ENCODE measurements around the gene ABHD17A. TPM values are rescaled to one million over a fixed set of nuclear protein-coding genes. Genes with fewer than 3 reads are reported as not detected.
A peak's percentile ranks its signal among the peaks of the same experiment; 100 is the strongest.
"Not testable (repeated sequence)": the region's sequence is repeated elsewhere in the genome, so short reads cannot be mapped to it uniquely, and the experiment has no call there.

ABHD17A gene
- total RNA-seq (2022) (38.9 and 39.5 TPM in 2 replicates), Bru-seq, nascent RNA (percentile 46 among the genes with signal in this experiment), BruChase-seq, experiment 1, labeled RNA remaining after a 6-hour chase (percentile 63 among the genes with signal in this experiment), BruChase-seq, experiment 2, labeled RNA remaining after a 2-hour chase (percentile 58 among the genes with signal in this experiment)
- long read RNA-seq, transcript ABHD17A-202 (5 exons, 1,757 nt) = major isoform, 106 of 123 reads
- long read RNA-seq, partial matches to known transcripts = 7 of 123 reads
- long read RNA-seq, other reads (novel, unspliced or antisense) = 10 of 123 reads

GRCh38 chr19:1885398-1886119 is at the start of gene ABHD17A:
TSS of gene ABHD17A (minus strand) at chr19:1885496. CDS start at chr19:1881566, 3,930 bp downstream.
- H3K36me3 Mint-ChIP-seq (ENCODE audit: insufficient read depth, unreplicated experiment); BruUV-seq (replicated peaks); H3K27me3 Mint-ChIP-seq (ENCODE audit: insufficient read depth, unreplicated experiment); H3K9me3 Mint-ChIP-seq (ENCODE audit: unreplicated experiment): not testable (repeated sequence)
- peak; percentile 94 for DNase-seq (ENCODE audit: unreplicated experiment)
- CTCF ChIA-PET = interaction anchor here (0.6 to 1.2 kb wide), 5 partner anchors 12 to 134 kb away, joined by 3 to 5 read pairs (median 4); no protein-coding TSS in a partner anchor
- peak within 1 kb of the TSS; percentile 87 for H3K27ac Mint-ChIP-seq (ENCODE audit: low read depth, unreplicated experiment)
- intact Hi-C loops (cut with micrococcal nuclease) = loop anchor here (1.0 kb wide), 1 partner anchor 21 kb away; no protein-coding TSS in a partner anchor
- H3K4me3 Mint-ChIP-seq (ENCODE audit: unreplicated experiment) = peak within 1 kb of the TSS; percentile 85
- POLR2A ChIA-PET = interaction anchor here (0.7 to 3.0 kb wide), 11 partner anchors 9 to 901 kb away, joined by 3 to 35 read pairs (median 3); no protein-coding TSS in a partner anchor
- peaks cover 22% of the 10 kb centered on the region for H3K4me1 Mint-ChIP-seq (ENCODE audit: insufficient read depth, unreplicated experiment)

DNA sequence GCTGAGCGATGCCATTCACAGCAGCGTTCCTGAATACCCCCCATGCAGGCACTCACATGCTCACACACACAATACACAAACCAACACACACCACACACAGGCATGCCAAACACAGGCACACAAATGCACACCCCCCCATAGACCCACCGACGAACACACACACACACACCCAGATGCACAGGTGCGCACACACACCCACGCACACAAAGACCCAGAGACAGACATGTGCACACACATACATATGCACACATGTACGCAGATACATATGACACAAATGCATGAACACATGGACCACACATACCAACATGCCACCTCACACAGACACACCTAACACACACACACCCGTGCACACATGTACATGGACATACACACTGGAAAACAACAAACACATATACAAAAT is 48.6 kb upstream of the ABHD17A start:
- H3K9me3 Mint-ChIP-seq (ENCODE audit: unreplicated experiment) = no peaks in the 10 kb centered on the region
- intact Hi-C loops (cut with micrococcal nuclease) = no loop called here
- no TSS peak for BruUV-seq (replicated peaks)
- no peak overlapping the region for H3K27ac Mint-ChIP-seq (ENCODE audit: low read depth, unreplicated experiment)
- peaks cover 11% of the 10 kb centered on the region for H3K36me3 Mint-ChIP-seq (ENCODE audit: insufficient read depth, unreplicated experiment)
- DNase-seq (ENCODE audit: unreplicated experiment) = no peak
- H3K4me1 Mint-ChIP-seq (ENCODE audit: insufficient read depth, unreplicated experiment) = peaks cover 8% of the 10 kb centered on the region
- no peaks in the 10 kb centered on the region for H3K27me3 Mint-ChIP-seq (ENCODE audit: insufficient read depth, unreplicated experiment)
- TF ChIP-seq, protein P1, sequence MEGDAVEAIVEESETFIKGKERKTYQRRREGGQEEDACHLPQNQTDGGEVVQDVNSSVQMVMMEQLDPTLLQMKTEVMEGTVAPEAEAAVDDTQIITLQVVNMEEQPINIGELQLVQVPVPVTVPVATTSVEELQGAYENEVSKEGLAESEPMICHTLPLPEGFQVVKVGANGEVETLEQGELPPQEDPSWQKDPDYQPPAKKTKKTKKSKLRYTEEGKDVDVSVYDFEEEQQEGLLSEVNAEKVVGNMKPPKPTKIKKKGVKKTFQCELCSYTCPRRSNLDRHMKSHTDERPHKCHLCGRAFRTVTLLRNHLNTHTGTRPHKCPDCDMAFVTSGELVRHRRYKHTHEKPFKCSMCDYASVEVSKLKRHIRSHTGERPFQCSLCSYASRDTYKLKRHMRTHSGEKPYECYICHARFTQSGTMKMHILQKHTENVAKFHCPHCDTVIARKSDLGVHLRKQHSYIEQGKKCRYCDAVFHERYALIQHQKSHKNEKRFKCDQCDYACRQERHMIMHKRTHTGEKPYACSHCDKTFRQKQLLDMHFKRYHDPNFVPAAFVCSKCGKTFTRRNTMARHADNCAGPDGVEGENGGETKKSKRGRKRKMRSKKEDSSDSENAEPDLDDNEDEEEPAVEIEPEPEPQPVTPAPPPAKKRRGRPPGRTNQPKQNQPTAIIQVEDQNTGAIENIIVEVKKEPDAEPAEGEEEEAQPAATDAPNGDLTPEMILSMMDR (IDR thresholded peaks at IDR 0.05; ENCODE audit: unreplicated experiment) = no peak
- H3K4me3 Mint-ChIP-seq (ENCODE audit: unreplicated experiment) = no peak overlapping the region
- ChIA-PET CTCF (no interaction called here), POLR2A (no interaction called here)

GRCh38 chr19:1933244-1933643 is 47.9 kb upstream of the ABHD17A start:
- ChIA-PET CTCF (interaction anchor here (0.6 kb wide), 2 partner anchors 88 to 136 kb away, joined by 3 to 4 read pairs; no protein-coding TSS in a partner anchor), POLR2A (no interaction called here)
- peaks cover 11% of the 10 kb centered on the region for H3K36me3 Mint-ChIP-seq (ENCODE audit: insufficient read depth, unreplicated experiment)
- DNase-seq (ENCODE audit: unreplicated experiment) = no peak
- no TSS peak for BruUV-seq (replicated peaks)
- TF ChIP-seq, protein P1 (IDR thresholded peaks at IDR 0.05; ENCODE audit: unreplicated experiment) = no peak
- no peaks in the 10 kb centered on the region for H3K27me3 Mint-ChIP-seq (ENCODE audit: insufficient read depth, unreplicated experiment)
- intact Hi-C loops (cut with micrococcal nuclease) = no loop called here
- H3K27ac Mint-ChIP-seq (ENCODE audit: low read depth, unreplicated experiment) = no peak overlapping the region
- H3K9me3 Mint-ChIP-seq (ENCODE audit: unreplicated experiment) = no peaks in the 10 kb centered on the region
- H3K4me1 Mint-ChIP-seq (ENCODE audit: insufficient read depth, unreplicated experiment) = peaks cover 8% of the 10 kb centered on the region
- H3K4me3 Mint-ChIP-seq (ENCODE audit: unreplicated experiment) = no peak overlapping the region

DNA sequence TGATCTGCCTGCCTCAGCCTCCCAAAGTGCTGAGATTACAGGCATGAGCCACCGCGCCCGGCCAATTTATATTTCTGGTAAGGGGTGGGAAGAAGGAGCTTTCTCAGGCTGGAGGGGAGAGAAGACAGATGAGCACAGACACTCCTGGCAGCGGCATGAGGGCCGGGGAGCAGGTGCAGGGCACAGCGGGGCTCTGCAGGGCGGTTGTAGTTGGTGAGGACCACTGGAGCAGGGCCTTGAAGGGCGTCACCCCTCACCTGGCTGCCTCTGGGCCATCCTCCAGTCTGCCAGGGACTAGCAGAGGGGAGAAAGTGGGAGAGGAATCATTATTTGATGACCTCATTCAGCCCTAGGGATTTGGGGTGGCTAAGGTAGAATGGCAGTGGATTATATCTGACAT is 47.1 kb upstream of the ABHD17A start:
- TF ChIP-seq, protein P1 (IDR thresholded peaks at IDR 0.05; ENCODE audit: unreplicated experiment) = no peak
- intact Hi-C loops (cut with micrococcal nuclease) = no loop called here

More for the DNA sequence above, 47.1 kb upstream of the ABHD17A start:
- H3K27ac Mint-ChIP-seq (ENCODE audit: low read depth, unreplicated experiment) = no peak overlapping the region
- H3K4me3 Mint-ChIP-seq (ENCODE audit: unreplicated experiment) = no peak overlapping the region
- H3K27me3 Mint-ChIP-seq (ENCODE audit: insufficient read depth, unreplicated experiment) = no peaks in the 10 kb centered on the region
- no TSS peak for BruUV-seq (replicated peaks)
- ChIA-PET CTCF (no interaction called here), POLR2A (interaction anchor here (0.7 kb wide), 1 partner anchor 491 kb away, joined by 5 read pairs; no protein-coding TSS in a partner anchor)
- no peak for DNase-seq (ENCODE audit: unreplicated experiment)
- peaks cover 13% of the 10 kb centered on the region for H3K4me1 Mint-ChIP-seq (ENCODE audit: insufficient read depth, unreplicated experiment)
- H3K9me3 Mint-ChIP-seq (ENCODE audit: unreplicated experiment) = no peaks in the 10 kb centered on the region
- H3K36me3 Mint-ChIP-seq (ENCODE audit: insufficient read depth, unreplicated experiment) = peaks cover 11% of the 10 kb centered on the region
